ENCODE measurements around the gene TNIP2.
"Not testable (repeated sequence)": the region's sequence is repeated elsewhere in the genome, so short reads cannot be mapped to it uniquely, and the experiment has no call there.

Gene TNIP2

GRCh38 chr4:2767705-2768074, 11.6 kb upstream of the TNIP2 start:
- DNase-seq, result no peak

GRCh38 chr4:2767046-2767704, 11.0 kb upstream of the TNIP2 start:
- DNase-seq, result no peak

GRCh38 chr4:2765832-2766526, 9.8 kb upstream of the TNIP2 start:
- no peak for DNase-seq

GRCh38 chr4:2763511-2763967, 7.4 kb upstream of the TNIP2 start:
- no peak for DNase-seq

- not testable (repeated sequence) for DNase-seq
Observed at GRCh38 chr4:2762486-2763370, 6.6 kb upstream of the TNIP2 start.

- no peak for DNase-seq
Observed at GRCh38 chr4:2762048-2762447, 5.9 kb upstream of the TNIP2 start.

GRCh38 chr4:2761035-2761923, 5.1 kb upstream of the TNIP2 start:
- no peak for DNase-seq

GRCh38 chr4:2757426-2757825, 1.3 kb upstream of the TNIP2 start:
- no peak for DNase-seq

- no peak for DNase-seq
Observed at GRCh38 chr4:2756691-2757350, 685 bp upstream of the TNIP2 start.

GRCh38 chr4:2754848-2755819, 1.0 kb downstream of the TNIP2 start:
- no peak for DNase-seq

- no peak for DNase-seq
Observed at GRCh38 chr4:2753436-2753835, 2.7 kb downstream of the TNIP2 start.

- DNase-seq, result no peak
Observed at GRCh38 chr4:2750719-2751605, 5.2 kb downstream of the TNIP2 start.

GRCh38 chr4:2746891-2747695, 9.0 kb downstream of the TNIP2 start:
- DNase-seq, result no peak

GRCh38 chr4:2745981-2746806, 9.9 kb downstream of the TNIP2 start:
- peak; percentile 83 for DNase-seq

- no peak for DNase-seq
Observed at GRCh38 chr4:2745516-2745915, 10.6 kb downstream of the TNIP2 start.

- no peak for DNase-seq
Observed at GRCh38 chr4:2744576-2745270, 11.4 kb downstream of the TNIP2 start.
